ENCODE data around the gene PPP1R3D. TPM values are rescaled to one million over a fixed set of nuclear protein-coding genes. Genes with fewer than 3 reads are reported as not detected.
A peak's percentile ranks its signal among the peaks of the same experiment; 100 is the strongest.

PPP1R3D gene
- total and polyA plus RNA-seq, 2 of the 13 experiments (the other 11 are each of a cell fraction or from before 2014, with no cell fraction given), result 1.2 to 3.7 TPM

DNA sequence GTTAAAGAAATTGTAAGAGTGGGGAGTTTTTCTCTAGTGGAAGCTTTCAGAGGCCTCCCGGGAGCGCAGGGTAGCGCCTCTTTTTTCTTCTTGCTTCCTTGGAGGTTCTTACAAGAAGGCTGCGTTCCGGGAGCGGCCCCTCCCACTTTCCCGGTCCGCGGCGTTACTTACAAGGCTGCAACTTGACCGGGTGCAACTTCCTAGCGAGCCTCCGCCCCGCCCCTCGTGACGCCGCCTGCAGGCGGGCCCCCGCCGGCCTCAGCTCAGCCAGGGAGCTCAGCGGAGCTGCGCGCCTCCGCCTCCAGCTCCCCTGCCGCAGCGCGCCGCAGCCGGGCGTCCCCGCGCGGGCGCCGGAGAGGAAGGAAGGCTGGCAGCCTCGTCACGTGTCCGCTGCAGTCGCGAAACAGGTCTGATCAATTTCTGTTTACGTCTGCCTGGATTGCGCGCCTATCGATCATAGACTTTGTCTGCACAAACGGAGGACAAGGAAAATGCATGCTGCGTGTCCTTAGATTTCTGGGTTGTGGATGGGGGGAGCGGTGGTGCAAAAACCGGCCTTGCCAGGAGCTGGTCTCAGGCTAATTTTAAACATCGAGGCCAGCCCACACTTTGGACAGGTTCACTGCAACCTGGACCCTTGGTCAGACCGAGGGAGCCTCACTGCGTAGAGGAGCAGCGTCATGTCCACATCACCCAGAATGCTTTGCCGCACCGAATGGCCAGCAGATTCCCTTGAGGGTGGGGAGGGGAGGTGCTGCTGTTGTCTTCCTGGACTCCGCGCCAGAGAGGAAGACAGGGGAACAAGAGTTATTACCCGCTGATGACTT, at the start of gene PPP1R3D, which contains the start of gene FAM217B (continued):
- TF ChIP-seq ZBTB10 (CRISPR knock-in tag; IDR thresholded peaks at IDR 0.05; ENCODE audit: borderline replicate concordance), result no peak
- no peak; the same call in 1 of the 2 replicates for TF ChIP-seq ZNF746 (CRISPR knock-in tag; IDR thresholded peaks at IDR 0.05)
- TF ChIP-seq ZNF720 (CRISPR knock-in tag; IDR thresholded peaks at IDR 0.05), result no peak
- peak; percentile 31; the same call in 1 of the 2 replicates for TF ChIP-seq CBX5 (CRISPR knock-in tag; IDR thresholded peaks at IDR 0.05; ENCODE audit: borderline replicate concordance)
- TF ChIP-seq TAF1 (CRISPR knock-in tag; IDR thresholded peaks at IDR 0.05), result peak; percentile 90
- TF ChIP-seq PBX3 (CRISPR knock-in tag; IDR thresholded peaks at IDR 0.05; ENCODE audit: borderline replicate concordance), result no peak
- TF ChIP-seq SETDB1 (CRISPR knock-in tag; IDR thresholded peaks at IDR 0.05; ENCODE audit: borderline replicate concordance), result no peak
- TF ChIP-seq, protein P1, sequence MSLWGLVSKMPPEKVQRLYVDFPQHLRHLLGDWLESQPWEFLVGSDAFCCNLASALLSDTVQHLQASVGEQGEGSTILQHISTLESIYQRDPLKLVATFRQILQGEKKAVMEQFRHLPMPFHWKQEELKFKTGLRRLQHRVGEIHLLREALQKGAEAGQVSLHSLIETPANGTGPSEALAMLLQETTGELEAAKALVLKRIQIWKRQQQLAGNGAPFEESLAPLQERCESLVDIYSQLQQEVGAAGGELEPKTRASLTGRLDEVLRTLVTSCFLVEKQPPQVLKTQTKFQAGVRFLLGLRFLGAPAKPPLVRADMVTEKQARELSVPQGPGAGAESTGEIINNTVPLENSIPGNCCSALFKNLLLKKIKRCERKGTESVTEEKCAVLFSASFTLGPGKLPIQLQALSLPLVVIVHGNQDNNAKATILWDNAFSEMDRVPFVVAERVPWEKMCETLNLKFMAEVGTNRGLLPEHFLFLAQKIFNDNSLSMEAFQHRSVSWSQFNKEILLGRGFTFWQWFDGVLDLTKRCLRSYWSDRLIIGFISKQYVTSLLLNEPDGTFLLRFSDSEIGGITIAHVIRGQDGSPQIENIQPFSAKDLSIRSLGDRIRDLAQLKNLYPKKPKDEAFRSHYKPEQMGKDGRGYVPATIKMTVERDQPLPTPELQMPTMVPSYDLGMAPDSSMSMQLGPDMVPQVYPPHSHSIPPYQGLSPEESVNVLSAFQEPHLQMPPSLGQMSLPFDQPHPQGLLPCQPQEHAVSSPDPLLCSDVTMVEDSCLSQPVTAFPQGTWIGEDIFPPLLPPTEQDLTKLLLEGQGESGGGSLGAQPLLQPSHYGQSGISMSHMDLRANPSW (CRISPR knock-in tag; IDR thresholded peaks at IDR 0.05; ENCODE audit: borderline replicate concordance), result peak; percentile 72
- peak; percentile 60; the same call in 1 of the 2 replicates for TF ChIP-seq GTF2F1 (IDR thresholded peaks at IDR 0.05; ENCODE audit: low read length)
- peak; percentile 34 for TF ChIP-seq RARA (CRISPR knock-in tag; IDR thresholded peaks at IDR 0.05)
- TF ChIP-seq STAT5B (CRISPR knock-in tag; IDR thresholded peaks at IDR 0.05), result no peak; the same call in 1 of the 2 replicates
- TF ChIP-seq GMEB1 (CRISPR knock-in tag; IDR thresholded peaks at IDR 0.05; ENCODE audit: borderline replicate concordance), result peak; percentile 84
- no peak; the same call in 1 of the 2 replicates for TF ChIP-seq HOXD1 (CRISPR knock-in tag; IDR thresholded peaks at IDR 0.05)
- 0 out of 2 replicates have a peak, but pooled peaks have one; percentile 19 for TF ChIP-seq E2F2 (CRISPR knock-in tag; IDR thresholded peaks at IDR 0.05; ENCODE audit: borderline replicate concordance)
- TF ChIP-seq SIX4 (CRISPR knock-in tag; IDR thresholded peaks at IDR 0.05), result 0 out of 2 replicates have a peak, but pooled peaks have one; percentile 45
- peak; percentile 97 for TF ChIP-seq ZNF34 (CRISPR knock-in tag; IDR thresholded peaks at IDR 0.05; ENCODE audit: borderline replicate concordance)
- TF ChIP-seq, protein P2, sequence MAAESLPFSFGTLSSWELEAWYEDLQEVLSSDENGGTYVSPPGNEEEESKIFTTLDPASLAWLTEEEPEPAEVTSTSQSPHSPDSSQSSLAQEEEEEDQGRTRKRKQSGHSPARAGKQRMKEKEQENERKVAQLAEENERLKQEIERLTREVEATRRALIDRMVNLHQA (CRISPR knock-in tag; IDR thresholded peaks at IDR 0.05), result peak; percentile 77; the same call in 1 of the 2 replicates
- no peak for TF ChIP-seq STAG1 (CRISPR knock-in tag; IDR thresholded peaks at IDR 0.05)

All from HepG2 (cell line).